ENCODE data around the gene CTSV. TPM values are rescaled to one million over a fixed set of nuclear protein-coding genes. Genes with fewer than 3 reads are reported as not detected.
A peak's percentile ranks its signal among the peaks of the same experiment; 100 is the strongest.
"Not testable (repeated sequence)": the region's sequence is repeated elsewhere in the genome, so short reads cannot be mapped to it uniquely, and the experiment has no call there.

Gene CTSV
- total RNA-seq, 1 experiment from 2014 or later = 11.4 TPM

GRCh38 chr9:97041898-97042297, 3.0 kb upstream of the CTSV start:
- no peaks in the 10 kb centered on the region for H3K79me2 ChIP-seq (ENCODE audit: low read length)
- 0 out of 2 replicates have a peak overlapping the region, but pooled peaks have one; percentile 47 for H2AFZ ChIP-seq (ENCODE audit: low read length)
- no TSS peak for BruUV-seq (replicated peaks)
- peak overlapping the region; percentile 70 for H3K27ac ChIP-seq (ENCODE audit: low read length)
- intact Hi-C loops (cut with micrococcal nuclease) = loop anchor here (10.0 kb wide), 1 partner anchor 187 kb away; the partner anchor contains the start of gene ZNF782
- H3F3A ChIP-seq (ENCODE audit: low read length, unreplicated experiment) = no peaks in the 10 kb centered on the region
- H3K9me3 ChIP-seq (ENCODE audit: low read length) = no peaks in the 10 kb centered on the region
- no peaks in the 10 kb centered on the region for H3K9me2 ChIP-seq (replicated peaks; ENCODE audit: low read length)
- H3K4me3 ChIP-seq (ENCODE audit: low read length) = no peak overlapping the region
- H3K4me1 ChIP-seq (ENCODE audit: insufficient read depth, low read length) = peaks cover 34% of the 10 kb centered on the region
- ChIA-PET POLR2A (ENCODE audit: unreplicated experiment) (interaction anchor here (0.7 kb wide), 1 partner anchor 63 kb away, joined by 3 read pairs; no protein-coding TSS in a partner anchor), CTCF (no interaction called here)
- no peaks in the 10 kb centered on the region for H3K27me3 ChIP-seq (ENCODE audit: low read length)
- no peaks in the 10 kb centered on the region for H3K36me3 ChIP-seq (ENCODE audit: low read depth, low read length)
- peak overlapping the region; percentile 53 for H3K4me2 ChIP-seq (ENCODE audit: low read length)
- no peak overlapping the region for H3K9ac ChIP-seq (ENCODE audit: low read length)
- DNase-seq (peak; percentile 91), ATAC-seq (peak; percentile 39)
- TF ChIP-seq CTCF (conservative IDR thresholded peaks at IDR 0.05; ENCODE audit: low read depth, low read length) = no peak
- TF ChIP-seq EZH2phosphoT487 (IDR thresholded peaks at IDR 0.05; ENCODE audit: borderline replicate concordance, low read length) = no peak
- no peak for TF ChIP-seq EZH2 (IDR thresholded peaks at IDR 0.05; ENCODE audit: low read length, unreplicated experiment)
- H4K20me1 ChIP-seq (ENCODE audit: low read length) = no peaks in the 10 kb centered on the region

GRCh38 chr9:97039514-97039860, 545 bp upstream of the CTSV start:
- Histone ChIP-seq H3K36me3 (ENCODE audit: low read depth, low read length) (no peaks in the 10 kb centered on the region), H2AFZ (ENCODE audit: low read length) (peak overlapping the region; percentile 100), H3F3A (ENCODE audit: low read length, unreplicated experiment) (no peaks in the 10 kb centered on the region), H3K27ac (ENCODE audit: low read length) (peak overlapping the region; percentile 69), H3K4me2 (ENCODE audit: low read length) (peak overlapping the region; percentile 100), H3K79me2 (ENCODE audit: low read length) (no peaks in the 10 kb centered on the region), H3K4me1 (ENCODE audit: insufficient read depth, low read length) (peaks cover 17% of the 10 kb centered on the region), H3K9me3 (ENCODE audit: low read length) (no peaks in the 10 kb centered on the region), H3K27me3 (ENCODE audit: low read length) (no peaks in the 10 kb centered on the region), H3K9ac (ENCODE audit: low read length) (peak overlapping the region; percentile 81), H3K4me3 (ENCODE audit: low read length) (peak overlapping the region; percentile 92), H3K9me2 (replicated peaks; ENCODE audit: low read length) (no peaks in the 10 kb centered on the region), H4K20me1 (ENCODE audit: low read length) (no peaks in the 10 kb centered on the region)
- POLR2A ChIA-PET (ENCODE audit: unreplicated experiment) = interaction anchor here (0.6 kb wide), 1 partner anchor 465 kb away, joined by 3 read pairs; no protein-coding TSS in a partner anchor
- intact Hi-C loops (cut with micrococcal nuclease) = loop anchor here (5.0 kb wide), 1 partner anchor 68 kb away; no protein-coding TSS in a partner anchor
- DNase-seq (peak; percentile 52), ATAC-seq (peak; percentile 56)
- CTCF ChIA-PET = no interaction called here
- no peak for TF ChIP-seq CTCF (conservative IDR thresholded peaks at IDR 0.05; ENCODE audit: low read depth, low read length)
- no peak for TF ChIP-seq EZH2phosphoT487 (IDR thresholded peaks at IDR 0.05; ENCODE audit: borderline replicate concordance, low read length)
- no peak for TF ChIP-seq EZH2 (IDR thresholded peaks at IDR 0.05; ENCODE audit: low read length, unreplicated experiment)
- BruUV-seq (replicated peaks) = no TSS peak

GRCh38 chr9:97023505-97023904, 15.4 kb downstream of the CTSV start:
- H3K27ac ChIP-seq (ENCODE audit: low read length); H3K4me1 ChIP-seq (ENCODE audit: insufficient read depth, low read length); H4K20me1 ChIP-seq (ENCODE audit: low read length); CTCF ChIA-PET; H3K79me2 ChIP-seq (ENCODE audit: low read length); BruUV-seq (replicated peaks); H2AFZ ChIP-seq (ENCODE audit: low read length); H3K36me3 ChIP-seq (ENCODE audit: low read depth, low read length); H3F3A ChIP-seq (ENCODE audit: low read length, unreplicated experiment); DNase-seq; H3K9me3 ChIP-seq (ENCODE audit: low read length); H3K4me3 ChIP-seq (ENCODE audit: low read length); H3K9me2 ChIP-seq (replicated peaks; ENCODE audit: low read length); ATAC-seq; H3K27me3 ChIP-seq (ENCODE audit: low read length); intact Hi-C loops (cut with micrococcal nuclease); H3K9ac ChIP-seq (ENCODE audit: low read length); POLR2A ChIA-PET (ENCODE audit: unreplicated experiment); H3K4me2 ChIP-seq (ENCODE audit: low read length): not testable (repeated sequence)

GRCh38 chr9:97013151-97014132, 25.5 kb downstream of the CTSV start:
- ATAC-seq (peak; percentile 87), DNase-seq (peak; percentile 61)
- H3K36me3 ChIP-seq (ENCODE audit: low read depth, low read length); CTCF ChIA-PET; H3K9me2 ChIP-seq (replicated peaks; ENCODE audit: low read length); H3K9me3 ChIP-seq (ENCODE audit: low read length); H4K20me1 ChIP-seq (ENCODE audit: low read length); H3F3A ChIP-seq (ENCODE audit: low read length, unreplicated experiment); H3K27me3 ChIP-seq (ENCODE audit: low read length); H3K27ac ChIP-seq (ENCODE audit: low read length); POLR2A ChIA-PET (ENCODE audit: unreplicated experiment); H3K4me1 ChIP-seq (ENCODE audit: insufficient read depth, low read length); intact Hi-C loops (cut with micrococcal nuclease): not testable (repeated sequence)
- H3K79me2 ChIP-seq (ENCODE audit: low read length) = peaks cover 27% of the 10 kb centered on the region
- peak overlapping the region; percentile 63 for H3K9ac ChIP-seq (ENCODE audit: low read length)
- peak overlapping the region; percentile 85 for H3K4me2 ChIP-seq (ENCODE audit: low read length)
- peak overlapping the region; percentile 83 for H2AFZ ChIP-seq (ENCODE audit: low read length)
- H3K4me3 ChIP-seq (ENCODE audit: low read length) = peak overlapping the region; percentile 72
- BruUV-seq (replicated peaks) = TSS peak; percentile 98

- DNase-seq; H4K20me1 ChIP-seq (ENCODE audit: low read length); H3F3A ChIP-seq (ENCODE audit: low read length, unreplicated experiment); H3K27ac ChIP-seq (ENCODE audit: low read length); intact Hi-C loops (cut with micrococcal nuclease); H3K9me3 ChIP-seq (ENCODE audit: low read length); POLR2A ChIA-PET (ENCODE audit: unreplicated experiment); H3K36me3 ChIP-seq (ENCODE audit: low read depth, low read length); H3K9me2 ChIP-seq (replicated peaks; ENCODE audit: low read length); CTCF ChIA-PET; H3K4me1 ChIP-seq (ENCODE audit: insufficient read depth, low read length); H3K27me3 ChIP-seq (ENCODE audit: low read length); H2AFZ ChIP-seq (ENCODE audit: low read length): not testable (repeated sequence)
- peak overlapping the region; percentile 57 for H3K9ac ChIP-seq (ENCODE audit: low read length)
- peak overlapping the region; percentile 76 for H3K4me2 ChIP-seq (ENCODE audit: low read length)
- BruUV-seq (replicated peaks) = TSS peak; percentile 43
- ATAC-seq = peak; percentile 72
- peaks cover 32% of the 10 kb centered on the region for H3K79me2 ChIP-seq (ENCODE audit: low read length)
- peak overlapping the region; percentile 72 for H3K4me3 ChIP-seq (ENCODE audit: low read length)
These were observed 26.3 kb downstream of the CTSV start for GRCh38 chr9:97012617-97013016.

Data from PC-3 (cell line).